EL (cell line): ENCODE results near the gene FRMD5.
A peak's percentile ranks its signal among the peaks of the same experiment; 100 is the strongest.
"Not testable (repeated sequence)": the region's sequence is repeated elsewhere in the genome, so short reads cannot be mapped to it uniquely, and the experiment has no call there.

Experiments
- DNase-seq: peaks from one replicate; pipeline ENCODE4 v3.0.0-alpha.2; 2016

The FRMD5 gene

DNA sequence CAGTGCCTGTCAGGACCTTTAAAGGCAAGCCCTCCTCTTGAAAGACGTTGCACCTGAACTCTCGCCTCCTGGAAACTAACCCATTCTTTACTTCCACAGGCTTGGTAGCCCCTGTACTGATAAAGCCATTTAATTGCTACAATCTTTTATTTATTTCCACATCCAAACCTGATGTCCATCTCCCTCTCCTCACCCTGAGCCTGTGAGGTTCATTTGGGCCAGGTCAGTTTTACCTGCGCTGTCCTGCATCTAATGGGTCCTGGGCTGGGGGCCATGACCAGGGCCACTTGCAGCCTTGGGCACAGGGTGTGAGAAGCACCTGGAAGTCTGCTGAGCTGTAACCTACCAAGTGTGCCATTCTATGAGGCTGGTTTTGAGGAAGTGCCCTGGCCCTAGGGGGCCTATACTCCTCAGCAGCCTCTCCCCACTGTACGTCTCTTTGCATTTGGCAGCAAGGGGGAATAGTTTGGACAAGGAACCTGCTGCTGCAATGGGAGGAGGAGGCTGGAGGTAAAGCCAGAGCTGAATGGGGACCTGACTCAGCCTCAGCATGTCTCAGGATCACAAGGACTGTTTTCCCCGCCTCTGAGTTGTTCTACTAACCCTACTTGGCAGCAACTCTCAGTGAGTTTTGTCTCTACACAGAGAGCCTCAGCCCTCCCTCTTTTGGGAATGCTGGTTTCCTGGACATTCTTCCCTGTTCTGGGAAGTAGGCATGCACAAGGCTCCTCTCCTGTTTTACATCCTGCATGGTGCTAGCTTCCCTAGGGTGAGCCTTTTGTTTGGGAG, 314.5 kb downstream of the FRMD5 start:
- no peak for DNase-seq

GRCh38 chr15:43879386-43880355, 315.4 kb downstream of the FRMD5 start:
- no peak for DNase-seq

DNA sequence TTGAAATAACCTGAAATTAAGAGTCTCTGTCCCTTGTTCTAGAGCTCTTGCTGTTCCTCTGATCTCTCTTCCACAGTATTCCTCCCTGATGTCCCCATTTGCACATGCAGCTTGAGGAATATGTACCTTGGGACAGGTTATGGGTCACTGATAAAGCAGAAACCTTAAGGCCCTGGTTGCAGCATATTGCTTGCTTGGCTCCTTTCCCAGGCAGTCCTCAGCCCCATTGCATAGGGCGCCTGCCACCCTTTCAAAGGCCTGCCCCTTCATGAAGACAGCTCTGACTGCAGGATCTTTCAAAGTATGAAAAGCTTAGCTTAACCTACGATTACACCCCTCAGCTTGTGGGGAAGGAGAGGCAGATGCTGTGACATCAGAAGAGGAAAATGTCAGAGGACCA, 316.6 kb downstream of the FRMD5 start:
- DNase-seq = no peak

DNA sequence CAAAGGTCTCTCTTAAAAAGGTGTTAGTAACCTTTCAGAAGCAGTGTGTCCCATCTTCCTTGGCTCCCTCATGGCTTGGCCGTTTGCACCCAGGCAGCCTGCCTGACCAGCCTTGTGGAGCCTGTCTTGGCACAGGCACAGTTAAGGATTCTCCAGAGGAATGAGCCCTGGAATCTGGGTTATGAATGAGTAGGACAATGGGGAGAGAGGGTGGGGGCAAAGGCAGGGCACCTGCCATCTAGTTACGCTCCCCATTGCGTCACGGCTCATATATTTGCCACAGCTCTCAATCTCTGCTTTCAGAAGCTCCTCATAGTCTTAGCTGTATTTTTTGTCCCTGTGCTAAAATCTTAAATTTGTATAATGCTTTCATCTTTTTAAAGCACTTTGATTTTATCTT, 317.7 kb downstream of the FRMD5 start:
- DNase-seq = no peak

GRCh38 chr15:43876872-43877271, 318.2 kb downstream of the FRMD5 start:
- DNase-seq = no peak

- DNase-seq = no peak
Measured at GRCh38 chr15:43873651-43874050, 321.4 kb downstream of the FRMD5 start.

- DNase-seq = peak; percentile 62
Measured at GRCh38 chr15:43872416-43873020, 322.6 kb downstream of the FRMD5 start.

GRCh38 chr15:43871835-43872234, 323.2 kb downstream of the FRMD5 start:
- DNase-seq = no peak

DNA sequence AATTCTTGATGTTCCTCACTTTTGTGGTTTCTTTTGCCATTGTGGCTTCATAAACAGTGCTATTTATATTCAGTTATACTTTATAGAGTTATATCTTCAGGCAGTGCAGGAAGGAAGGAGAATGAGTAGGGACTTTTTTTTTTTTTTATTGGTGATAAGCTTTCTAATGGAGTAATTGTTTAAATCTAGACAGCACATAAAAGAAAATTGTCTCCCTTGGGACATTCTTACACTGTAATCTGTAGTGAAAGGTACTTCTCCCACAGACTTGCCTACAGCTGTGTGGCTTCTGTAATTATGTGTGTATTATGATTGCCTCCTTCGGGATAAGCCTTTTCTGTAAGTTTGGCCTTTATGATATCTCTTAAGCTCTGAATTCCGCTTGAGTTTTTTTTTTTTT, 326.7 kb downstream of the FRMD5 start:
- no peak for DNase-seq

DNA sequence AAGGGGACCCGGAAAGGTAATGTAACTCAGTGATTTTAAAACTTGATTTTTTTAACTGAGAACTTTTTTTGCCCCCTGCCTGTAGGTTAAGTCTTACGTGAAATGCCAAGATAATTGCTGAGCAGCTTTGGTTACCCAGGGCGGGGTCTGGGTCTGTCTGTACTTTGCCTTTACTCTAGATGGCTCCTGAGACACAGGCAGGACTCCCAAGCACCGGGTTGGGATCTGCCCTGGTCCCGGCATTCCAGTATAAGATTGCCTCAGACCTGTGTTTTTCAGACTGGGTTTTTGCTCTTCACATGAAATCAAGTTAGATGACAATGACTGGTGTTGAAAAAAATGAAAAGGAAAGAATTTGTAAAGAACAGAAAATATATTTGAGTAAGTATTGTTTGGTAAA, 328.0 kb downstream of the FRMD5 start:
- no peak for DNase-seq

DNA sequence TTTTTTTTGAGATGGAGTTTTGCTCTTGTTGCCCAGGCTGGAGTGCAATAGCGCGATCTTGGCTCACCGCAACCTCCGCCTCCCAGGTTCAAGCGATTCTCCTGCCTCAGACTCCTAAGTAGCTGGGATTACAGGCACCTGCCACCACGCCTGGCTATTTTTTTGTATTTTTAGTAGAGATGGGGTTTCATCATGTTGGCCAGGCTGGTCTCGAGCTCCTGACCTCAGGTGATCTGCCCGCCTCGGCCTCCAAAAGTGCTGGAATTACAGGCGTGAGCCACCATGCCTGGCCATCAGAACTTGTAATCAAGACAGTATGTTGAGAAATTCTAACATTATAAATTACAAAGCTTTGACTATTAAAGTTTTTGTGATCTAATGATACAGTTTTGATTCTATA, 328.4 kb downstream of the FRMD5 start:
- not testable (repeated sequence) for DNase-seq

- DNase-seq = no peak
Measured at GRCh38 chr15:43859546-43859945, 335.5 kb downstream of the FRMD5 start.

- no peak for DNase-seq
Measured at GRCh38 chr15:43854801-43855200, 340.3 kb downstream of the FRMD5 start.

DNA sequence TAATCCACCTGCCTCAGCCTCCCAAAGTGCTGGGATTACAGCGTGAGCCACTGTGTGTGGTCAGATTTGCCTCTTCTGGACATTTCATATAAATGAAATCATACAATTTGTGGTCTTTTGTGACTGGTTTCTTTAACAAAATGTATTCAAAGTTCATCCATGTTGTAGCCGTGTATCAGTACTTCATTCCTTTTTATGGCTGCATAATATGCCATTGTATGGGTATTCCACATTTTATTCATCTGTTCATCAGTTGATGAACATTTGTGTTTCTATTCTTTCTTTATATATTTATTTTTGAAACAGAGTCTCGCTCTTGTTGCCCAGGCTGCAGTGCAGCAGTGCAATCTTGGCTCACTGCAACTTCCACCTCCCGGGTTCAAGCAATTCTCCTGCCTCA, 342.5 kb downstream of the FRMD5 start:
- DNase-seq = no peak

GRCh38 chr15:43851251-43851650, 343.8 kb downstream of the FRMD5 start:
- no peak for DNase-seq

GRCh38 chr15:43845421-43845820, 349.6 kb downstream of the FRMD5 start:
- peak; percentile 10 for DNase-seq

GRCh38 chr15:43832485-43832884, 362.6 kb downstream of the FRMD5 start:
- not testable (repeated sequence) for DNase-seq

DNA sequence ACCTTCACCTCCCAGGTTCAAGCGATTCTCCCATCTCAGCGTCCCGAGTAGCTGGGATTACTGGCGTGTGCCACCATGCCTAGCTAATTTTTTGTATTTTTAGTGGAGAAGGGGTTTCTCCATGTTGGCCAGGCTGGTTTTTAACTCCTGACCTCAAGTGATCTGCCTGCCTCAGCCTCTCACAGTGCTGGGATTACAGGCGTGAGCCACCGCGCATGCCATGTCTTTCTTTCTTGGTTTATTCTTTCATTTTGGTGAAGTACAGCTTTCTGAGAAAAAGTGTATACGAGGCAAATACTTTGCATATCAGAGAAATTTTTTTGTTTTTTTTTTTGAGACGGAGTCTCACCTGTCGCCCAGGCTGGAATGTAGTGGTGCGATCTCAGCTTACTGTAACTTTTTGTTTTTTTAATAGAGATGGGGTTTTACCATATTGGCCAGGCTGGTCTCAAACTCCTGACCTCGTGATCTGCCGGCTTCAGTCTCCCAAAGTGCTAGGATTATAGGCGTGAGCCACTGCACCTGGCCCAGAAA, 363.5 kb downstream of the FRMD5 start:
- DNase-seq = not testable (repeated sequence)

- not testable (repeated sequence) for DNase-seq
Measured at GRCh38 chr15:43830691-43831275, 364.3 kb downstream of the FRMD5 start.

DNA sequence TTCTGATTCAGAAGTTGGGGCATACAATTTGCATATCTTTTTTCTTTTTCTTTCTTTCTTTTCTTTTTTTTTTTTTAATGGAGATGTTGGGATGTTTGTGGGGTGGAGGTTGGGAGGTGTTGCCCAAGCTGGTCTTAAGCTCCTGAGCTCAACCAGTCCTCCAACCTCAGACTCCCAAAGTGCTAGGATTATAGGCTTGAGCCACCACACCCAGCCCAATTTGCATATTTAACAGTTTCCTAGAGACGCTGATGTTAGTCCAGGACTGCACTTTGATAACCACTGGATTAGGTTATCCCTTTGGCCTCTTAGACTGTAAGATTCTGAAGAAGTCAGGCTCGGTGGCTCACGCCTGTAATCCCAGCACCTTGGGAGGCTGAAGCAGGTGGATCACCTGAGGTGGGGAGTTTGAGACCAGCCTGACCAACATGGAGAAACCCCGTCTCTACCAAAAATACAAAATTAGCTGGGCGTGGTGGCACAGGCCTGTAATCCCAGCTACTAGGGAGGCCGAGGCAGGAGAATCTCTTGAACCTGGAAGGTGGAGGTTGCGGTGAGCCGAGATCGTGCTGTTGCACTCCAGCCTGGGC, 365.0 kb downstream of the FRMD5 start:
- not testable (repeated sequence) for DNase-seq

DNA sequence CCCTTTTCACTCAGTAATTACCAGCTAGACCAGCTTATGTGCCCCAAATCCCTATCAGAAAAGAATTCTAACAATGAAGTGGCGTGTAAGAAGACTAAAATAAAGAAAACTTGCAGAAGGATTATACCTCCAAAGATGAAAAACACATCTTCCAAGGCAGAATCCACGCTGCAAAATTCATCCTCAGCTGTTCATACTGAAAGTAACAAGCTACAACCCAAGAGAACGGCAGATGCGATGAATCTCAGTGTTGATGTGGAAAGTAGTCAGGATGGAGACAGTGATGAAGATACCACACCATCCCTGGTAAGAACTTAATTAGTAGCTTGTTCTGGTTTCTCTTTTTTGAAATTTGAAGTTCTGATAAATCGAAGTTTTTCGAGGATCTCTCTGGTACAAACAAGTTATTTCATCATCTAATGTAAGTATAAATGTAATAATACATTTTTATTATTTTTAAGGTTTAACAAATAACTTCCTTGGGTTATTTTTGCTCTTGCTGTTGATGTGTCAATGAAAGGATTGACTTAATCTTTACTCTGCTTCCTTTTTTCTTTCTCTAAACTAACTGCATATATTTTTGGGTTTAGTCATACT, 366.9 kb downstream of the FRMD5 start:
- peak; percentile 28 for DNase-seq
